Colon (tissue), 2 donors: ENCODE data around the gene HOGA1.
"Not testable (repeated sequence)": the region's sequence is repeated elsewhere in the genome, so short reads cannot be mapped to it uniquely, and the experiment has no call there.

ENCODE experiments used
- FAIRE-seq: peaks from 2 replicates; lab custom pipeline; 2012; peaks lifted over from hg19 to GRCh38; lab: Jason Lieb, UNC
- donor health status: control.
- donor health status: control.

HOGA1 gene

DNA sequence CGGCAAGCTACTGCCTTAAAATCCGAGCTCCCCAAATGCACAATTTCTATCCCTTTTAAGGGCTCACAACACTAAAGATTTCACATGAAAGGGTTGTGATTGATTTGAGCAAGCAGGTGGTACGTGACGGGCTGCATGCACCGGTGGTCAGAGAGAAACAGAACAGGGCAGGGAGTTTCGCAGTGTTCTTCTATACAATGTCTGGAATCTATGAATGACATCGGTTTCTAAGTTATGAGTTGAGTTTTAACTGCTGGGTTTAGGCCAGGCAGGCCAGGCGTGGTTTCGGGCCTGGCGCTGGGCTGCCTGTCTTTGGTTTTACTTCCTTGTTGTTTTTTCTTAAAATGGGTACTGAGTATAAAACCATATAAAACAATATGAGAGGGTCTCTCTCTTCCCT is 28.6 kb upstream of the HOGA1 start:
- not testable (repeated sequence) for FAIRE-seq

DNA sequence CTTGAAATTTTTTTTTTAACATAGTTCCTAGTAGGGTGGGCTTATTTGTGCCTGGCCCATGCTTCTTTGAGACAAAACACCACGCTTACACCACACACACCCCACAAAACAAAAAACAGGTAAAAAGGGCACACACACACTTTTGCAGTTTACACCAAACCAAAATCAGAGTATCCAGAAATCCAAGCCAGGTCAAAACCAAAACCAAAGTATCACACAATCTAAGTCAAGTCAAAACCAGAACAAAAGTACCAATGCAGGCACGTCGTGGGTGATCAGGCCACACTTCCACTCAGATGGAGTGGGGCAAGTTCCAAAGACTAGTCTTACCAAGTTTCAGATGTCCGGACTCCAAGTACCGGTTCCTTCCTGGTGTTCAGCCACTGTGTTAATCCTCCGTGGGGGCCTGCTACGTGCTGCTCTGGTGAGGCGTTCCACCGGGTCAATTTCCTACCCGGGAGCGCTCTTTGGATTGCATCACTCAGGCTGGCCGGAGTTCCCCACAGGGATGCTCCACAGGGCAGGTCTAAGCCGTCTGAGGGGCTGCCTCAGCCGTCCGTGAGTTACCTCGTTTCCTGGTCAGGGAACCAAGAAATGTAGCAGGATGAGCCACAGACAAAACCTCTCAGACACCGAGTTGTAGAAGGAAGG is 23.3 kb upstream of the HOGA1 start:
- FAIRE-seq, result not testable (repeated sequence)

DNA sequence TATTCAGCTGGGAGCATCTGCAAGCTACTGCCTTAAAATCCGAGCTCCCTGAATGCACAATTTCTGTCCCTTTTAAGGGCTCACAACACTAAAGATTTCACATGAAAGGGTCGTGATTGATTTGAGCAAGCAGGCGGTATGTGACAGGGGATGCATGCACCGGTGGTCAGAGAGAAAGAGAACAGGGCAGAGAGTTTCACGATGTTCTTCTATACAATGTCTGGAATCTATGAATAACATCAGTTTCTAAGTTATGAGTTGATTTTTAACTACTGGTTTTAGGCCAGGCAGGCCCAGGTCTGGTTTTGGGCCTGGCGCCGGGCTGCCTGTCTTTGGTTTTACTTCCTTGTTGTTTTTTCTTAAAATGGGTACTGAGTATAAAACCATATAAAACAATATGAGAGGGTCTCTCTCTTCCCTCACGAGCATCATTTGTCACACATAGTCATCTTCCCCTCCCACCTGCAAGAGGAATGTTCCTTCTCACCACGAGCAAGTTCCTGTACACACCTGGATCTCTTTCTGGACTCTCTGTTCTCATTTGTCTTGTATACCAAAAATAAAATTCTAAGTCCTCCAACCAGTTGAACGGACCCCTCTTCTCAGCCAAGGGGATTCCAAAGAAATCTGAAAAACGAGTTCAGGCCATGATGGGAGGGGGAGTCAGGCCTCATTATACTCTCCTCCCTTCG is 22.7 kb upstream of the HOGA1 start:
- FAIRE-seq, result not testable (repeated sequence)

DNA sequence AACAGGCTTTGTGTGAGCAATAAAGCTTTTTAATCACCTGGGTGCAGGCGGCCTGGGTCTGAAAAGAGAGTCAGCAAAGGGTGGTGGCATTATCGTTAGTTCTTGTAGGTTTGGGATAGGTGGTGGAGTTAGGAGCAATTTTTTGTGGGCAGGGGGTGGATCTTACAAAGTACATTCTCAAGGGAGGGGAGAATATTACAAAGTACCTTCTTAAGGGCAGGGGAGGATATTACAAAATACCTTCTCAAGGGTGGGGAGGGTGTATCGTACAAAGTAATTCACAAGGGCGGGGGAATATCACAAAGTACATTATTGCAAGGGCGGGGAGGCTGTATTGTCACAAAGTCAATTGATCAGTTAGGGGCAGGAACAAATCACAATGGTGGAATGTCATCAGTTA is 21.9 kb upstream of the HOGA1 start:
- FAIRE-seq, result not testable (repeated sequence)

DNA sequence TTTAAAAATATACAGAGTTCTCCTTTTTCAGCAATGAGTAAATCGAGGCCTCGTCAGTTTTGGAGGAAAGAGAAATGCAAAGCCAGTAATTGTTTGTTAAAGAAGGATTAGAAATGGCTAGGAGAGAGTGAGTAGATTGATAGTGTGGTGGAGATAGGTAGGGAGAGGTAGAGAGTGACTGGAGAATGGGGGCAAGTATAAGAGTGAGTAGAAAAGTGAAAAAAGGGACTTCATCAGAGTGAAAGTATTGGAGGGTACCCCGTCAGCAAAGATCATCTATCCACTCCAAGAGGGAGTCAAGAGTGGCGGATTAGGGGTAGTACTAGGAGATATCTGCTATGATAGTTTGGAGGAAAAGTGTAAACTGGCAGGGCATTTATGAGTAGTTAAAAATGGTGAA is 20.9 kb upstream of the HOGA1 start:
- no peak for FAIRE-seq

DNA sequence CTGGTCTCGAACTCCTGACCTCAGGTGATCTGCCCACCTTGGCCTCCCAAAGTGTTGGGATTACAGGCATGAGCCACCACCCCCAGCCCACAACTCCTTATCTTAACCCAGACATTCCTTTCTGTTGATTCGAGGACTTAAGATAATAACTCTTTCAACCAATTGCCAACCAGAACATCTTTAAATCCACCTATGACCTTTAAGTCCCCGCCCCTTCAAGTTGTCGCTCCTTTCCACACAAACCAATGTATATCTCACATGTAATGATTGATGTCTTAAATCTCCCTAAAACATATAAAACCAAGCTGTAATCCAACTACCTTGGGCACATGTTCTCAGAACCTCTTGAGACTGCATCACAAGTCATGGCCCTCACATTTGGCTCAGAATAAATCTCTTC is 19.4 kb upstream of the HOGA1 start:
- FAIRE-seq, result no peak

DNA sequence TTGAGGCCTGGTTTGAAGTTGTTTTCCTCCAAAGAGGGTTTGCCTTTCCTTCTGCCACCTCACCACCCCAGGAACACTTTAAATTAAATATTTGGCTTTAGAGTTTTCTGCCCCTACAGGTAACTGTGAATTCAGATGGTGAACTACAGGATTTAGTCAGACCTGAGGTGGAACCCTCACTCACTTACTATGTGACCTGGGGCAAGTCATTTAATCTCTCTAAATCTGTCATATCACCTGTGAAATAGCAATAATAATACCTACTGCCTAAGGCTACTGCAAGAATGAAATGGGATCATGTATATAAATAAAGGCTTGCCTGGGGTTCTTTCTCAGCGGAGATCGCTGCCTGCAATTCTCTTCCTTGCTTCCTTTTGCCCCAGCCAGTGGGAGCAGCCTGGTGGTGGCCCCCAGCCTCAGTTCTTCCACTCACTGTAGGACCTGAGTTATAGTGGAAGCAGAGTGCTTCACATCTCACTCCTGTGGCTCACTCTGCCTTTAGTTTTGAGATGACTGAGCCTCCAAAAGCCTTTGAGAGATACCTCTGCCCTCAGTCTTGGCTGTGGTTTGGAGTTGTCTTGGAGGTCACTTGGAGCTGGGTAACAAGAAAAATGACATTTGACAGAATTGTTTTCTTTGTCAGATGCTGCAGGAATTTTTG is 17.7 kb upstream of the HOGA1 start:
- FAIRE-seq, result no peak

DNA sequence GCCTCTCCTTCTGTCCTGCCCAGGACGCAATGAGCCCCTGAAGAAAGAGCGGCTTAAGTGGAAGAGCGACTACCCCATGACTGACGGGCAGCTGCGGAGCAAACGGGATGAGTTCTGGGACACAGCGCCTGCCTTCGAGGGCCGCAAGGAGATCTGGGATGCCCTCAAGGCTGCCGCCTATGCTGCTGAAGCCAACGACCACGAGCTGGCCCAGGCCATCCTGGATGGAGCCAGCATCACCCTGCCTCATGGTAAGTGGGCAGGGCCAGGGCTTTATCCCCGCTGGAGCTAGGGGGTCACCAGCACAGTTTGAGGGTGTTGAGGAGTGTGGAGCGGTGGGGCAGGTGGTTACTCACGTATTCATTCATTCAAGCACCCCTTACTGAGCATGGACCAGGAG is 16.3 kb upstream of the HOGA1 start:
- no peak for FAIRE-seq

DNA sequence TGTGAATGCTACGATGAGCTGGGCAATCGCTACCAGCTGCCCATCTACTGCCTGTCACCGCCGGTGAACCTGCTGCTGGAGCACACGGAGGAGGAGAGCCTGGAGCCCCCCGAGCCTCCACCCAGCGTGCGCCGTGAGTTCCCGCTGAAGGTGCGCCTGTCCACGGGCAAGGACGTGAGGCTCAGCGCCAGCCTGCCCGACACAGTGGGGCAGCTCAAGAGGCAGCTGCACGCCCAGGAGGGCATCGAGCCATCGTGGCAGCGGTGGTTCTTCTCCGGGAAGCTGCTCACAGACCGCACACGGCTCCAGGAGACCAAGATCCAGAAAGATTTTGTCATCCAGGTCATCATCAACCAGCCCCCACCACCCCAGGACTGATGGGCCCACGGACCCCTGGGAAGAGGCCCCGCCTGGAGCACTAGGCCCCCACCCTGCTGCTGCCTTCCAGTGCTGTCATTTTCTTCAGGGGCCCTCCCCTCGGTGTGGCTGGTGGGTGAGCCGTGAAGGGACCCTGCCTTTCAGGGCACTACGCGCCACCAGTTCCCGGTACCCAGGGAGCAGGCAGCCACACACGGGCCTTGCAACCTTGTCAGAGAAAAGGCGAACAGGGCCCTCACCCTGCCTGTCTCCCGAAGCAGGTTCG is 13.9 kb upstream of the HOGA1 start:
- FAIRE-seq, result no peak

DNA sequence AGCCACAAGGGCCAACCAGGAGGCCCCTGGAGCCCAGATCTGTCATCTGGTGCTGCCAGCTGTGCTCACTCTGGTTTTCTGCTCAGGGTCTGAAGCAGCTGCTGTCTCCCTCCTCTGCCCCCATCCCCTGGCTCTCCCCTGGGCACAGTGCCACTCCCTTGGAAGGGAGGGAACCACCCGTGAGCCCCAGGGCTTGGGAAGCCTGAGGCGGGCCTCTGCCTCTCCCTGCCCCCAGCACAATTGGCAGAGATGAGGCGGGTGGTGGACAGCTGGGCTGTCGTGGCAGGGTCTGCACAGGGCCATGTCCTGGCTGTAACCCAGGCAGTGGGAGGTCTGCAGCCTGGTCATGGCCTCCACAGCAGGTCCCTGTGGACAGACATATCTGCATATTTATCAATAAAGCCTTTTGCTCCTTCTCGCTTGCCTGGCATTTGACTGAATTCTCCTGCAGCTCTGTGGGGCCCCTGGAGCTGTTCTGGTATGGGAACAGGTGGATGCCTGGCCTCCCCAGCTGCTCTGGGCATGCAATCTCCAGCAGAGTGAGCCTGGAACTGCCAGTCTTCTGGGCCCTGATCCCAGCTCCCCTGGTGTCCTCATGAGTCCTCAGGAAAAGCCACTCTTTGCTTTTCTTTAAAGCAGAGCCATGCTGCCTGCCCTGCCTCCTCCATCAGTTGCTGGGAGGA is 13.3 kb upstream of the HOGA1 start:
- no peak for FAIRE-seq

DNA sequence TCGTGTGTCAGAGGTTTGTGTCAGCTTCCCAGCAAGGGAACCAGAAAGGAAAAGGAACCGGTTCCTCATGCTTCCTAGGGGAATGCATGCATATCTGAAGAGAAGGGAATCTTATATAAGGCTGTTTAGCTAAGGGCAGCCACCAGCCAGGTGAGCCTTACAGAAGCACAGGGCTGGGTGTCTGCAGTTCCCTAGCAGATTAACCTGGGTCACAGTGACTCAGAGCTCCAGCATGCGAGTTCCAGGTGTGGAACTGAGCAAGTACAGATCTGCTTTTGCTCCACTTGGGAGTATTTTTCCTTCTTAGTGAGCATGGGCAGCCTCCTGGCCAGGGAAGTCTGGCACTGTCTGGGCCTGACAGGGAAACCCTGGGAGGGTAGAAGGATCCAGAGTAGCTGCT is 12.6 kb upstream of the HOGA1 start:
- FAIRE-seq, result no peak

DNA sequence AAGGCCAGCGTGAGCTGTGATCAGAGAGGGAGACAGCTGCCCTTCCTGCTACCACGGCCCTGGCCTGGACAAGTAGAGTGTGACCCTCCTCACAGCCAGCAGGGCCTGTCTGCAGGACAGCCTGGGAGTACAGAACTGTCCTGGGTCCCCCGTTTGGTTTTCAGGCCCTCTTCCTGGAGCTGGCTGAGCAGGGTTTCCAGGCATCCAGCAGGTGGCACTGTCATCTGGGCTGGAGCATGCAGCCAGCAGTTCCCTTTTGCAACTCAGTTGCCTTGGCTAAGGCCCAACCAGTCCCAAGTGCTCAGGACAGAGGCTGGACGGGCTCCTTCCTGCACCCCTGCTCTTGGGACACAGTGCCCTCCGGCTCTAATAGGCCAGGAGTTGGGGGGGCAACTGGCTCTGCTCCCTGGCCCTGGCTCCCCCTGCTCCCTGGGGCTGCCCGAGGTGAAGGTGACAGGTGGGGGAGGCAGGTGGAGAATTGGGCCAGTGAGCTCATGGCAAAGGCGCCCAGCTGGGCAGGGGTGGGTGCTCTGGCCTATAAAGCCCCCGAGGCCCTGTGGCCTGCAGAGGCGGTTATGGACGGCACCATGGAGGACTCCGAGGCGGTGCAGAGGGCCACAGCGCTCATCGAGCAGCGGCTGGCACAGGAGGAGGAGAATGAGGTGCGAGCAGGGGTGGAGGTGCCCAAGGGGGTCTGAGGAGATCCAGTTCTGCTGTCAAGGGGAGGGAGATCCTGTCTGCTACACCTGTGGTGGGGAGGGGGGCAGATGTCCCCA is 11.8 kb upstream of the HOGA1 start, which contains the start of gene ANKRD2:
ANKRD2 (plus strand) TSS at position 566 of the 776 bp plus-strand sequence; CDS start at position 576, 10 bp downstream.
- no peak for FAIRE-seq

DNA sequence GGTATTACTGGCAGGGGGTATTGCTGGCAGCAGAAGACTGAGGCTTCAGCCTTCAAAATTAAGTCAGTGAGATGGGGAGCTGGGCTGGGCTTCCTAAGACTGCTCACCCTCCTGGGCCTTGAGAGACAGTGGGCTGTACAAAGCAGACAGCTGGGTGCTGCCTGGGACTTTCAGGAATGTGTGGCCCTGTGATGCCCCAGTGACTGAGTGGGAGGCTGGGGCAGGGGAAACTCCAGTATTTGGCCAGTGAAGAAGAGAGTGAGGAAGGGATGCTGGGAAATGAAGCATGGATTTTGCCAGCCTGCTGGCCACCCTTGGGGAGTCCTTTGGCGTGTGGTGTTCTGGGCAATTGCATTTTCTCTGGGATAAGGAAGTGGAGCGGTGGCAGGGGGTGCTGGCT is 11.2 kb upstream of the HOGA1 start:
- FAIRE-seq, result no peak

DNA sequence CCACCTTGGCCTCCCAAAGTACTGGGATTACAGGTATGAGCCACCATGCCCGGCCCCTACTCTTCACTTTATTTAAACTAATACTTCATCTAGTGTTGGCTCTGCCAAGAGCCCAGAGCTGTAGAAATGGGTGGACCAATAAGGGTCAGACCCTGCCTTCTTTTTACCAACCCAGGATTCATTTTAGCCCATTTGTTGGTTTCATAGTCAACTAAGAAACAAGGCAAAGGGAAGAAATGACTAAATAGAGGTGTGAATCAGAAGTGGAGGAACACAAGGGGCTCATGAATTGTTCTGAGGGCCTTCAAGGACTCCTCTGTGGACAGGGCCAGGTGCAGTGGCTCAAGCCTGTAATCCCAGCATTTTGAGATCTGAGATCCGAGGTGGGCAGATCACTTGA is 10.5 kb upstream of the HOGA1 start:
- no peak for FAIRE-seq

DNA sequence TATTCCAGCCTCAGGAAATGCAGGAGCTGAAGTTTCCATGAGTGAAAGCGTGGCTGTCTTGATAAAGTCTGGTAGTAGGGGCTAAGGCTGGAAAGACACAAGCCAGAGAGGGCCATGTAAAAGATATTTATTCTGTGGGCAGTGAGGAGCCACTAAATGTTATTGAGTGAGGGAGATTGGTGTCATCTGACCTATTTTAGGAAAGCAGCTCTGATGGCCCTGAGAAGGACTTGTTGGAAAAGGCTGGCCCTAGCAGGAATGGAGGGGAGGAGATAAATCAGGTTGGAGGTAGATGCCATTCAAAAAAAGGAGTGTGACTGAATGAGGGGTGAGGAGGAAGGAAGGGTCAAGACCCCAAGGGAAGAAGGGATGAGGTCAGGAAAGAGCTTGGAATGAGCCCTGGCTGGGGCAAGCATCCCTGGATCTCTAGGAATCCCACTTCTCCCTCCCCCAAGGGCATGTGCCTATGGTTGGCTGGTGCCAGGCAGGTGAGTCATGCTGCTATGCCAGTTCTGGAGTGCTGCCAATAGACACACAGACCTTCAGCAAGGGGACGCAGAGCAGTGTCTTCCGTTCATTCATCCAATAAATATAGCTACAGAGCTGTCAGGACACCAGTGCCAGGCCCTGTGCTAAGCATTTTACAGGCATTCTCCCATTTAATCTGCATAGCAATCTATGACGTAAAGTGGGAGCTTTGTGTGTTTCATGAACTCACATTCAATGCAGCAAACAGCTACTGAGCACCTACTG is 9.6 kb upstream of the HOGA1 start:
- FAIRE-seq, result no peak

DNA sequence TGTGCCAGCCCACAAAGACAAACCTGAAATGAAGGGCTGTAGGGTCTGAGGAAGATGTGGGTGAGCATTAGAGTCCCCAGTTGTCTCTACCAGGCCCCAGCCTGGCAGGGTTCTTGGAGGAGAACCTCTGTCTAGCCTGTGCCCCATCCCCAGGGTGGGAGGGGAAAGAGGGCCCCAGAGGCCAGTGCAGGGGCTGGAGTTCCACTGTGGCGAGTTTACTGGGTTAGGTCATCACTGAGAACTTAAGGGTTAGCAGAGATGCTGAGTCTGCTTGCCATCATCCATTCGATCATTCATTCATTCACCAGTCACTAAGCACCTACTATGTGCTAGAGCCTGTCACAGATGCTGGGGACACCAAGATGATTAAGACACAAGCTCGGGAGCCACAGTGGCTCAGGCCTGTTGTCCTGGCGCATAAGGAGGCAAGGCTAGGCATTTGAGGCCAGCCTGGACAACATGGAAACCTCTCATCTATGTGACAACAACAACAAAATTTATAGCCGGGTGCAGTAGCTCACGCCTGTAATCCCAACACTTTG is 9.0 kb upstream of the HOGA1 start:
- FAIRE-seq, result no peak

DNA sequence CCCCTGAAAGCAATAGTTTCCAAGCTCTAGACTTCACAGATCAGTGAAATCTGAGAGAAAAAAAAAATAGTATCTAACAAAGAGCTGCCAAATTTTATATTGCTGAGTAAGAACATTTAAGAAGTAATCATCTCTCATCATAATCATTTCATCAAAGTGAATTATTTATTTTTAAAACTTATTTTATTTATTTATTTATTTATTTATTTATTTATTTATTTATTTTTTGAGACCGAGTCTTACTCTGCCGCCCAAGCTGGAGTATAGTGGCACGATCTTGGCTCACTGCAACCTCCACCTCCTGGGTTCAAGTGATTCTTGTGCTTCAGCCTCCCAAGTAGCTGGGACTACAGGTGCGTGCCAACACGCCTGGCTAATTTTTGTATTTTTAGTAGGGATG is 7.7 kb upstream of the HOGA1 start:
- FAIRE-seq, result not testable (repeated sequence)

DNA sequence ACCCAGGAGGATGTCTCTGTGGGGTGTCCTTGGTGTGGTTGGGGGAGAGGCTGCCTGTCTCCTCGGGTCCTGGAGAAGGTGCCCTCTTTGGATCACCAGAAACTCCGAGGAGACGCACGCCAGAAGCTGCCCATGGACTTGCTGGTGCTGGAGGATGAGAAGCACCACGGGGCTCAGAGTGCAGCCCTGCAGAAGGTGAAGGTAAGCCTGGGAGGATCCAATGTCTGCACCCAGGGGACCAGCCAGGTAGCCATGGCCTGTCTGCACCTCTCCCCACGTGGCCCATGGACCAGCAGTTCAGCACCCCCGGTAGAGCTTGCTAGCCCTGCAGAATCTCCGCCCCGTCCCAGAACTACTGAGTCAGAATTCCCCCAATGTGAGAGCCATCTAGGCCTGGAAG is 6.5 kb upstream of the HOGA1 start:
- FAIRE-seq, result no peak

DNA sequence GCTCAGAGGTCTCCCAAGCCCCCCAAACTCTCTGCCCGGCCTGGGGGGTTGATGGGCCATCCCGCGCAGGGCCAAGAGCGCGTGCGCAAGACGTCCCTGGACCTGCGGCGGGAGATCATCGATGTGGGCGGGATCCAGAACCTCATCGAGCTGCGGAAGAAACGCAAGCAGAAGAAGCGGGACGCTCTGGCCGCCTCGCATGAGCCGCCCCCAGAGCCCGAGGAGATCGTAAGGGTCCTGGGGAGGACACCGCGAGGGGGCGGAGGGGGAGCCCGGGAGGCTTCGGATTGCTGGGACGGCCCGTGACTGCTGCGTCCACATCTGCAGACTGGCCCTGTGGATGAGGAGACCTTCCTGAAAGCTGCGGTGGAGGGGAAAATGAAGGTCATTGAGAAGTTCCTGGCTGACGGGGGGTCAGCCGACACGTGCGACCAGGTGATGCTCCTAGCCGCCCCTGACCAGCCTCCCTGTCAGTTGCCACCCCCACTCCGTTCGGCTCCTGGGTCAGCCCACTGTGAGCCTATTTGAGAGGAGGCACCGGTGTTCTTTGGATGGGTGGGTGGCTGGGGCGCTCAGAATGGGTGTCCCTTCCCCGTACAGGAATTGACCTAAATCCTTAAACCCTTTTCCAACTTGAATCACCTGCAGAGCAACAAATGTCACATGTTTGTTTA is 5.9 kb upstream of the HOGA1 start:
- FAIRE-seq, result no peak
